ENCODE measurements around the gene RIBC1. TPM values are rescaled to one million over a fixed set of nuclear protein-coding genes. Genes with fewer than 3 reads are reported as not detected.
"Not testable (repeated sequence)": the region's sequence is repeated elsewhere in the genome, so short reads cannot be mapped to it uniquely, and the experiment has no call there.

The RIBC1 gene
- total and polyA plus RNA-seq, 2 experiments from 2014 or later, result 0.86 to 1.1 TPM

DNA sequence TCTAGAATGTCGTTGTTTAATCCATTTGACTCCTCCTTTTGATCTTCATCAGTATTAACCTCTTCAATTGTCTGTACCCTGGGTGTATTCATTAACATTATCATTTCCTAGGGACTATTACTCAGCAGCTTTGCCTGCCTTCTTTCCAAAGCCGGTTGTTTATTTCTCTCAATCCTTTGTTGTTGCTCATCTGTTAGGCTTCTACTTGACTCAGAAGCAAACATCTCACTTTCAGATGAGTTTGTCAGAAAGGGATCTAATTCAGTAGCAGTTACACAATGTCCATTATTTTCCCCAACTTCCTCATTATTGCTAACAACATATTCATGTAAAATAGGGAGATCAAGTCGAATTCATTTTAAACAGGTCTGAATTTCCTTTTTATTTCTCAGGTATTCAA is 33.6 kb downstream of the RIBC1 start:
- Histone ChIP-seq H3K4me1 (ENCODE audit: insufficient read depth) (no peaks in the 10 kb centered on the region), H3K4me3 (no peak overlapping the region), H3K36me3 (replicated peaks; ENCODE audit: insufficient read depth, low read depth) (no peaks in the 10 kb centered on the region), H3K27me3 (no peaks in the 10 kb centered on the region), H2AFZ (no peak overlapping the region), H3K9me2 (replicated peaks; ENCODE audit: insufficient read depth) (no peaks in the 10 kb centered on the region), H3K9me3 (ENCODE audit: low read depth) (no peaks in the 10 kb centered on the region), H3K79me2 (no peaks in the 10 kb centered on the region), H3K4me2 (no peak overlapping the region), H3K27ac (no peak overlapping the region), H4K20me1 (ENCODE audit: insufficient read depth, poor library complexity, severe bottlenecking) (no peaks in the 10 kb centered on the region)
- no peak for DNase-seq (ENCODE audit: low spot score)
- no peak for TF ChIP-seq EZH2 (IDR thresholded peaks at IDR 0.05; ENCODE audit: borderline replicate concordance)
- TF ChIP-seq, protein P1, sequence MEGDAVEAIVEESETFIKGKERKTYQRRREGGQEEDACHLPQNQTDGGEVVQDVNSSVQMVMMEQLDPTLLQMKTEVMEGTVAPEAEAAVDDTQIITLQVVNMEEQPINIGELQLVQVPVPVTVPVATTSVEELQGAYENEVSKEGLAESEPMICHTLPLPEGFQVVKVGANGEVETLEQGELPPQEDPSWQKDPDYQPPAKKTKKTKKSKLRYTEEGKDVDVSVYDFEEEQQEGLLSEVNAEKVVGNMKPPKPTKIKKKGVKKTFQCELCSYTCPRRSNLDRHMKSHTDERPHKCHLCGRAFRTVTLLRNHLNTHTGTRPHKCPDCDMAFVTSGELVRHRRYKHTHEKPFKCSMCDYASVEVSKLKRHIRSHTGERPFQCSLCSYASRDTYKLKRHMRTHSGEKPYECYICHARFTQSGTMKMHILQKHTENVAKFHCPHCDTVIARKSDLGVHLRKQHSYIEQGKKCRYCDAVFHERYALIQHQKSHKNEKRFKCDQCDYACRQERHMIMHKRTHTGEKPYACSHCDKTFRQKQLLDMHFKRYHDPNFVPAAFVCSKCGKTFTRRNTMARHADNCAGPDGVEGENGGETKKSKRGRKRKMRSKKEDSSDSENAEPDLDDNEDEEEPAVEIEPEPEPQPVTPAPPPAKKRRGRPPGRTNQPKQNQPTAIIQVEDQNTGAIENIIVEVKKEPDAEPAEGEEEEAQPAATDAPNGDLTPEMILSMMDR (IDR thresholded peaks at IDR 0.05; ENCODE audit: poor library complexity), result no peak
- WGBS (ENCODE audit: low lambda C conversion rate, missing lambda C conversion rate), result 58% methylated on average over 3 of the region's 3 CpGs

DNA sequence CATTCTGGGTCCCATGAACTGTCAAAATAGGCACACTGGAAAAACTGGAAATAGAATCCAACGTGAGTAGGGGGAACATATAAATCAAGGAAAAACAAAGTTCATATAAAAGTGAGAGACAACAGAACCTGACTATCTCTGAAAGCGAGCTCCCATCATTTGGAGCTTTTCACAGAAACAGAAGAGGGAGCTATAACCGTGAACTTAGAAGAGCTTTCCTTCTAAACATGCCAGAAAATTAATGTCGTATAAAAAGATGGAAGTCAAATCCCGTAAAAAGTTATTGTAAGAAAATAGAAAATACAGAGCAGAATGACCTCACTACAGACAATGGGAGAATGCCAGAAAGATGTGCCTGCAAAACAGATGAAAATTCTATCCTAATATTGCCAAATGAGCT is 35.4 kb downstream of the RIBC1 start:
- WGBS (ENCODE audit: low lambda C conversion rate, missing lambda C conversion rate), result 63% methylated on average over 5 of the region's 5 CpGs
- no peaks in the 10 kb centered on the region for H4K20me1 ChIP-seq (ENCODE audit: insufficient read depth, poor library complexity, severe bottlenecking)
- no peaks in the 10 kb centered on the region for H3K9me3 ChIP-seq (ENCODE audit: low read depth)
- H3K36me3 ChIP-seq (replicated peaks; ENCODE audit: insufficient read depth, low read depth), result no peaks in the 10 kb centered on the region
- no peak overlapping the region for H3K27ac ChIP-seq
- H2AFZ ChIP-seq, result no peak overlapping the region
- H3K9me2 ChIP-seq (replicated peaks; ENCODE audit: insufficient read depth), result no peaks in the 10 kb centered on the region
- no peak for DNase-seq (ENCODE audit: low spot score)
- H3K4me1 ChIP-seq (ENCODE audit: insufficient read depth), result no peaks in the 10 kb centered on the region
- H3K4me3 ChIP-seq, result no peak overlapping the region
- H3K27me3 ChIP-seq, result no peaks in the 10 kb centered on the region
- TF ChIP-seq EZH2phosphoT487 (IDR thresholded peaks at IDR 0.05; ENCODE audit: low read depth, severe bottlenecking, unreplicated experiment), result no peak
- no peak for TF ChIP-seq EZH2 (IDR thresholded peaks at IDR 0.05; ENCODE audit: borderline replicate concordance)
- TF ChIP-seq, protein P1 (IDR thresholded peaks at IDR 0.05; ENCODE audit: poor library complexity), result peak; percentile 4
- H3K4me2 ChIP-seq, result no peak overlapping the region
- no peaks in the 10 kb centered on the region for H3K79me2 ChIP-seq

DNA sequence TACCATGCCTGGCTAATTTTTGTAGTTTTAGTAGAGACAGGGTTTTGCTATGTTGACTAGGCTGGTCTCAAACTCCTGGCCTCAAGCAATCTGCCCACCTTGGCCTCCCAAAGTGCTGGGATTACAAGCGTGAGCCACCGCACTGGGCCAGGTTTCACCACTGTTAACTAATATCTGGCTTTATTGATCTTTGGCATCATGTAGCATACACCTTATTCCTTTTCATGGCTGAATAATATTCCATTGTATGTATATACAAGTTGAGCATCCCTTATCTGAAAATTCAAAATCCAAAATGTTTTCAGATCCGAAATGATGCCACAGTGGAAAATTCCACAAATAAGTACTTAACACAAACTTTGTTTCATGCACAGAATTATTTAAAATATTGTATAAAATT is 46.0 kb downstream of the RIBC1 start:
- not testable (repeated sequence) for H3K4me1 ChIP-seq (ENCODE audit: insufficient read depth); H3K27ac ChIP-seq; H3K36me3 ChIP-seq (replicated peaks; ENCODE audit: insufficient read depth, low read depth); H3K4me3 ChIP-seq; H3K79me2 ChIP-seq; H3K27me3 ChIP-seq; H3K4me2 ChIP-seq; H2AFZ ChIP-seq; H3K9me3 ChIP-seq (ENCODE audit: low read depth); H4K20me1 ChIP-seq (ENCODE audit: insufficient read depth, poor library complexity, severe bottlenecking); H3K9me2 ChIP-seq (replicated peaks; ENCODE audit: insufficient read depth); DNase-seq (ENCODE audit: low spot score)
- 91% methylated on average over 3 of the region's 3 CpGs for WGBS (ENCODE audit: low lambda C conversion rate, missing lambda C conversion rate)

DNA sequence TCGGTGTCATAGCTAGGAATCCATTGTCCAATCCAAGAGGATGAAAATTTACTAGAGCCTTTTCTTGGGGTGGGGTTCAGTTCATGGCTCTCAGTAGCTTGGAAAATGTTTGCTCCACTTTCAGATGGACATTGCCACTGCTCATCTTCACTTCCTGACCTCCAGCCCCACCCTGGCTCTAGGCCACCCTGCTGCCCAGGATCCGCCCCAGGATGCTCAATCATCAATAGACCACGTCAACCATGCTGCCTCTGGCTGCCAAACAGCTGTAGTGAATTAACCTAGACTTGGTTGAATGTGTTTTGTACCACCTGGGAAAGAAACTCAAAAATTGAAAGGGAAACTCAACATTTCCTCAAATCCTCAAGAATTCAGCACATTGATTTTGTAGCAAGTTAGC is 48.7 kb downstream of the RIBC1 start:
- Histone ChIP-seq H3K9me2 (replicated peaks; ENCODE audit: insufficient read depth) (no peaks in the 10 kb centered on the region), H3K27me3 (no peaks in the 10 kb centered on the region), H3K4me3 (no peak overlapping the region), H3K4me2 (no peak overlapping the region), H3K79me2 (no peaks in the 10 kb centered on the region), H3K27ac (no peak overlapping the region), H3K9me3 (ENCODE audit: low read depth) (no peaks in the 10 kb centered on the region), H2AFZ (no peak overlapping the region), H3K36me3 (replicated peaks; ENCODE audit: insufficient read depth, low read depth) (no peaks in the 10 kb centered on the region), H4K20me1 (ENCODE audit: insufficient read depth, poor library complexity, severe bottlenecking) (no peaks in the 10 kb centered on the region), H3K4me1 (ENCODE audit: insufficient read depth) (no peaks in the 10 kb centered on the region)
- DNase-seq (ENCODE audit: low spot score), result no peak
- WGBS (ENCODE audit: low lambda C conversion rate, missing lambda C conversion rate), result 65% methylated on average over 3 of the region's 3 CpGs
- TF ChIP-seq EZH2 (IDR thresholded peaks at IDR 0.05; ENCODE audit: borderline replicate concordance) (no peak), EZH2phosphoT487 (IDR thresholded peaks at IDR 0.05; ENCODE audit: low read depth, severe bottlenecking, unreplicated experiment) (no peak)
- TF ChIP-seq, protein P1 (IDR thresholded peaks at IDR 0.05; ENCODE audit: poor library complexity), result no peak
